B cell (primary cell): ENCODE measurements around the gene PFKP. TPM values are rescaled to one million over a fixed set of nuclear protein-coding genes. Genes with fewer than 3 reads are reported as not detected.

ENCODE experiments used
- ATAC-seq: fragments of 200-7000 bp; cut with Tn5 transposase; one replicate; pipeline ENCODE4 v1.10.0; 2021; ENCODE audit warnings: low read depth, mild to moderate bottlenecking, moderate number of reproducible peaks, moderate library complexity
- CTCF ChIA-PET: fragments of 350-600 bp; sonication (Branson Sonifier 250); formaldehyde crosslinking; loops from one replicate; lab custom pipeline; 2021; ENCODE audit warnings: antibody characterized with exemption, inconsistent platforms; lab: Charles Lee
- POLR2A ChIA-PET: fragments of 350-600 bp; sonication (Branson Sonifier 250); formaldehyde crosslinking; loops from one replicate; lab custom pipeline; 2021; ENCODE audit warnings: antibody characterized with exemption; lab: Charles Lee
- DNase-seq: peaks from one replicate; pipeline ENCODE4 v3.0.0; 2013
- H2AFZ ChIP-seq: 2 replicates; pipeline ENCODE4 v1.6.1; 2012; ENCODE audit warnings: mild to moderate bottlenecking, low read depth, low read length; ENCODE audit not compliant: insufficient read depth, poor library complexity, severe bottlenecking
- H3K27ac ChIP-seq, 2 donors: 1 replicate in 1 of 2; 2 replicates in 1 of 2; pipeline ENCODE4 v1.5.1; 2012 to 2013; ENCODE audit warnings: low read length in 2 of 2, mild to moderate bottlenecking in 2 of 2, moderate library complexity in 1 of 2
- H3K27me3 ChIP-seq, 4 experiments: fragments of 200-600 bp in 1 of 4; sonication (generic) in 1 of 4; replicated peaks in 1 of 4; 1 replicate in 2 of 4; 2 replicates in 2 of 4; pipeline versions ENCODE4 v1.6.1 to v1.7.0; 2013 to 2016; ENCODE audit warnings: low read length in 3 of 4, mild to moderate bottlenecking in 2 of 4, mixed read lengths in 1 of 4, moderate library complexity in 1 of 4; ENCODE audit not compliant: insufficient read depth in 4 of 4, control insufficient read depth in 3 of 4; ENCODE audit errors: control extremely low read depth in 1 of 4
- H3K36me3 ChIP-seq, 2 experiments: replicated peaks in 1 of 2; 1 replicate in 1 of 2; 2 replicates in 1 of 2; pipeline versions ENCODE4 v1.6.1 to v1.7.1; 2013; ENCODE audit warnings: low read length in 1 of 2; ENCODE audit not compliant: insufficient read depth in 2 of 2, control insufficient read depth in 1 of 2; ENCODE audit errors: control extremely low read depth in 1 of 2, extremely low read depth in 1 of 2
- H3K4me1 ChIP-seq, 2 donors: fragments of 200-600 bp in 1 of 2; sonication (generic) in 1 of 2; 1 replicate in 1 of 2; 2 replicates in 1 of 2; pipeline versions ENCODE4 v1.5.1 to v1.6.1; 2013 to 2017; ENCODE audit warnings: low read length in 2 of 2; ENCODE audit not compliant: control insufficient read depth in 2 of 2, insufficient read depth in 2 of 2
- H3K4me2 ChIP-seq: replicated peaks from 2 replicates; pipeline ENCODE3; 2012; ENCODE audit warnings: mild to moderate bottlenecking, low read depth, low read length; ENCODE audit not compliant: poor library complexity, severe bottlenecking
- H3K4me3 ChIP-seq, 5 experiments: fragments of 200-600 bp in 1 of 5; sonication (generic) in 1 of 5; 1 replicate in 3 of 5; 2 replicates in 2 of 5; pipeline versions ENCODE4 v1.5.1 to v1.7.0; 2011 to 2016; ENCODE audit warnings: low read length in 4 of 5, mild to moderate bottlenecking in 4 of 5, low read depth in 2 of 5, control low read depth in 1 of 5, moderate library complexity in 1 of 5; ENCODE audit not compliant: insufficient read depth in 1 of 5; ENCODE audit errors: control extremely low read depth in 1 of 5, extremely low read depth in 1 of 5
- H3K79me2 ChIP-seq: fragments of 200-600 bp; sonication (generic); one replicate; pipeline ENCODE4 v1.6.0; 2016; ENCODE audit warnings: low read length; ENCODE audit not compliant: control insufficient read depth, insufficient read depth
- H3K9ac ChIP-seq: fragments of 200-600 bp; sonication (generic); 2 replicates; pipeline ENCODE4 v1.6.1; 2017; ENCODE audit warnings: mild to moderate bottlenecking, low read length, moderate library complexity
- H3K9me3 ChIP-seq, 3 donors: one replicate each; pipeline versions ENCODE4 v1.6.1 to v1.7.1; 2013; ENCODE audit warnings: low read length in 2 of 3; ENCODE audit not compliant: control insufficient read depth in 2 of 3, insufficient read depth in 1 of 3; ENCODE audit errors: control extremely low read depth in 1 of 3
- H4K20me1 ChIP-seq: 2 replicates; pipeline ENCODE4 v1.6.0; 2012; ENCODE audit warnings: mild to moderate bottlenecking, low read length; ENCODE audit not compliant: insufficient read depth, control insufficient read depth, poor library complexity, severe bottlenecking
- H3K27ac Mint-ChIP-seq: one replicate; pipeline ENCODE4 v1.8.0; 2021; ENCODE audit warnings: mixed read lengths
- H3K27me3 Mint-ChIP-seq: one replicate; pipeline ENCODE4 v1.8.0; 2021; ENCODE audit warnings: mixed read lengths
- H3K4me1 Mint-ChIP-seq: one replicate; pipeline ENCODE4 v1.8.0; 2021; ENCODE audit warnings: mixed read lengths
- H3K4me3 Mint-ChIP-seq: one replicate; pipeline ENCODE4 v1.8.0; 2021; ENCODE audit warnings: mixed read lengths
- H3K9me3 Mint-ChIP-seq: one replicate; pipeline ENCODE4 v1.8.0; 2022; ENCODE audit warnings: mixed read lengths; ENCODE audit not compliant: insufficient read depth
- EZH2 ChIP-seq: IDR thresholded peaks from 2 replicates; pipeline ENCODE4 v1.6.1; 2012; ENCODE audit warnings: borderline replicate concordance, low read depth, mild to moderate bottlenecking, moderate library complexity, low read length; ENCODE audit not compliant: insufficient read depth, poor library complexity, severe bottlenecking
- WGBS: methylation state at CpG from one replicate; pipeline ENCODE4 v1.1.5; 2013; ENCODE audit warnings: missing lambda C conversion rate; ENCODE audit not compliant: insufficient coverage; 5-methylcytosine and 5-hydroxymethylcytosine counted together
- intact Hi-C: fragments of 100-400 bp; cut with micrococcal nuclease; formaldehyde crosslinking; loops from one replicate; pipeline ENCODE4 v1.10.0; 2022
- polyA plus RNA-seq: library from polyadenylated mRNA; depleted of rRNA; stranded (reverse); fragments of >200 nt; gene quantifications from 2 replicates; pipeline ENCODE4 v1.2.3, GENCODE V29; 2012
- total RNA-seq, 2 donors: library from RNA; stranded (reverse); fragments of 120-200 nt in 1 of 2; gene quantifications; 1 replicate in 1 of 2; 2 replicates in 1 of 2; pipeline versions ENCODE4 v1.2.3 to v1.2.4, GENCODE V29; 2013 to 2022
- TF ChIP-seq, protein P1 (sequence below): fragments of 200-600 bp; IDR thresholded peaks from one replicate; pipeline ENCODE4 v1.8.0; 2022; ENCODE audit warnings: antibody characterized with exemption, mild to moderate bottlenecking

PFKP gene
- total and polyA plus RNA-seq, 2 donors (not counting 1 experiment from before 2014, with no cell fraction given) = 41.4 to 54.3 TPM

DNA sequence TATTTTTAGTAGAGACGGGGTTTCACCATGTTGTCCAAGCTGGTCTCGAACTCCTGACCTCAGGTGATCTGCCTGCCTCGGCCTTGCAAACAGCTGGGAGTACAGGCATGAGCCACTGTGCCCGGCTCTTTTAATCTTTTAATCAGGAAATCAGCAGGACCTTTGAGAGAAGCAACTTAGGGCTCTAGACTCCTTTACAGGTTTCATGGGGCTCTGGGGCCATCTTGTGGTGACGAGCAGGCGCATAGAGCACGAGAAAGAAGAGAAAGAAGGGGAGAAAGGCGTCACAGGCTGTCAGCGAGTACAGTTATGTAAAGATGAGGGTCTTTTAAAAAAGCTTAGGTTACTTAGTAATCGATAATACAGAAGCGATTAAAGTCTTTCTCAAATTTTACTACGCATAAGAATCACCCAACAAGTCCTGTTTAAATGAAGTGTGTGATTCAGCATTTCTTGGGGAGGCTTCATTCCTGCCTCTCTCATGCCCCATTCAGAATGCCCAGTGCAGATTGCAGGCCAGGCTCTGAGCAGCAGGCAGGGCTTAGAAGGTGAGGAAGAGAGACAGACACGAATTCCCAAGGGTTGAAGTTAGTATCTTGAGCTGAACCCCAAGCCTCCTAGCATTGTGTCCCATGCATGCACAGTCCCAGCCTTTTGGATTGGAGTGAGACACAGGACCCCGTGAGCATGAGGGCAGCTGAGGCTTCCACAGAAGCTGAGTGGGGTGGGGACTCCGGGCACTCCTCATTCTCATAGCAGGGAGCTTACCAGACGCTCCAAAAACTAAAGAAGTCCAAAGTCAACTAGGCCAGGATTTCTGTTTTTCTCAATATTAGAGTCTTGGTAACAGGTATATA lies 23.6 kb upstream of the PFKP start:
- ATAC-seq (peak; percentile 80), DNase-seq (peak; percentile 80)
- peaks cover 0 to 6% (median 3%) of the 10 kb centered on the region in 3 donors for H3K9me3 ChIP-seq
- TF ChIP-seq, protein P1, sequence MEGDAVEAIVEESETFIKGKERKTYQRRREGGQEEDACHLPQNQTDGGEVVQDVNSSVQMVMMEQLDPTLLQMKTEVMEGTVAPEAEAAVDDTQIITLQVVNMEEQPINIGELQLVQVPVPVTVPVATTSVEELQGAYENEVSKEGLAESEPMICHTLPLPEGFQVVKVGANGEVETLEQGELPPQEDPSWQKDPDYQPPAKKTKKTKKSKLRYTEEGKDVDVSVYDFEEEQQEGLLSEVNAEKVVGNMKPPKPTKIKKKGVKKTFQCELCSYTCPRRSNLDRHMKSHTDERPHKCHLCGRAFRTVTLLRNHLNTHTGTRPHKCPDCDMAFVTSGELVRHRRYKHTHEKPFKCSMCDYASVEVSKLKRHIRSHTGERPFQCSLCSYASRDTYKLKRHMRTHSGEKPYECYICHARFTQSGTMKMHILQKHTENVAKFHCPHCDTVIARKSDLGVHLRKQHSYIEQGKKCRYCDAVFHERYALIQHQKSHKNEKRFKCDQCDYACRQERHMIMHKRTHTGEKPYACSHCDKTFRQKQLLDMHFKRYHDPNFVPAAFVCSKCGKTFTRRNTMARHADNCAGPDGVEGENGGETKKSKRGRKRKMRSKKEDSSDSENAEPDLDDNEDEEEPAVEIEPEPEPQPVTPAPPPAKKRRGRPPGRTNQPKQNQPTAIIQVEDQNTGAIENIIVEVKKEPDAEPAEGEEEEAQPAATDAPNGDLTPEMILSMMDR = peak; percentile 89
- TF ChIP-seq EZH2 = no peak
- no peak overlapping the region for H3K27ac ChIP-seq
- WGBS = 32% methylated on average over 8 of the region's 16 CpGs
- no peak overlapping the region for H3K4me3 Mint-ChIP-seq
- H3K4me2 ChIP-seq = no peak overlapping the region
- H4K20me1 ChIP-seq = no peaks in the 10 kb centered on the region
- no peaks in the 10 kb centered on the region for H3K36me3 ChIP-seq
- no peak overlapping the region for H3K4me3 ChIP-seq
- CTCF ChIA-PET = interaction anchor here (1.0 to 4.3 kb wide), 29 partner anchors 8 to 1935 kb away, joined by 3 to 56 read pairs (median 5); no protein-coding TSS in a partner anchor
- no peak overlapping the region for H3K9ac ChIP-seq
- peaks cover 5% of the 10 kb centered on the region for H3K4me1 Mint-ChIP-seq
- peak overlapping the region; percentile 12 for H2AFZ ChIP-seq
- H3K9me3 Mint-ChIP-seq = peaks cover 7% of the 10 kb centered on the region
- H3K27me3 ChIP-seq = peaks cover 0 to 24% (median 0%) of the 10 kb centered on the region in 4 experiments
- H3K79me2 ChIP-seq = no peaks in the 10 kb centered on the region
- no peaks in the 10 kb centered on the region for H3K4me1 ChIP-seq
- H3K27me3 Mint-ChIP-seq = peaks cover 7% of the 10 kb centered on the region
- intact Hi-C loops = loop anchor here (1.0 to 5.0 kb wide), 5 partner anchors 104 to 1621 kb away; no protein-coding TSS in a partner anchor
- H3K27ac Mint-ChIP-seq = no peak overlapping the region
- POLR2A ChIA-PET = no interaction called here
